ENCODE results near the gene AK3. TPM values are rescaled to one million over a fixed set of nuclear protein-coding genes. Genes with fewer than 3 reads are reported as not detected.

AK3 gene
- total and polyA plus RNA-seq, 10 of the 15 experiments (the other 5 are each of a cell fraction or from before 2014, with no cell fraction given) = 14.2 to 86.6 (median 43.9) TPM

GRCh38 chr9:4679268-4680172 is 61.5 kb downstream of the AK3 start, which contains the start of gene CDC37L1 (continued):
- TF ChIP-seq RELB (IDR thresholded peaks at IDR 0.05; ENCODE audit: low read depth) = peak; percentile 29; the same call in 1 of the 2 replicates
- peak; percentile 62 for TF ChIP-seq CBX5 (IDR thresholded peaks at IDR 0.05; ENCODE audit: low read depth)
- peak; percentile 96 for TF ChIP-seq CREM (IDR thresholded peaks at IDR 0.05; ENCODE audit: low read depth)
- peak; percentile 98 for TF ChIP-seq POLR2AphosphoS5 (IDR thresholded peaks at IDR 0.05; ENCODE audit: low read length)
- TF ChIP-seq HDAC2 (IDR thresholded peaks at IDR 0.05) = no peak
- 0 out of 2 replicates have a peak, but pooled peaks have one; percentile 50 for TF ChIP-seq ZNF207 (IDR thresholded peaks at IDR 0.05; ENCODE audit: borderline replicate concordance)
- TF ChIP-seq RUNX3 (IDR thresholded peaks at IDR 0.05; ENCODE audit: low read length) = peak; percentile 91
- TF ChIP-seq PAX5 (IDR thresholded peaks at IDR 0.05; ENCODE audit: borderline replicate concordance, low read depth, low read length) = peak; percentile 59; the same call in 1 of the 2 replicates
- 0 out of 2 replicates have a peak, but pooled peaks have one; percentile 58 for TF ChIP-seq DPF2 (IDR thresholded peaks at IDR 0.05)
- peak; percentile 91 for TF ChIP-seq TAF1 (IDR thresholded peaks at IDR 0.05; ENCODE audit: borderline replicate concordance, low read depth, low read length)
- TF ChIP-seq RELA (IDR thresholded peaks at IDR 0.05; ENCODE audit: borderline replicate concordance, partially characterized antibody) = no peak
- TF ChIP-seq YY1 (IDR thresholded peaks at IDR 0.05; ENCODE audit: low read depth, low read length) = peak; percentile 91
- peak; percentile 77 for TF ChIP-seq ZBED1 (IDR thresholded peaks at IDR 0.05; ENCODE audit: borderline replicate concordance)
- TF ChIP-seq, protein P1, sequence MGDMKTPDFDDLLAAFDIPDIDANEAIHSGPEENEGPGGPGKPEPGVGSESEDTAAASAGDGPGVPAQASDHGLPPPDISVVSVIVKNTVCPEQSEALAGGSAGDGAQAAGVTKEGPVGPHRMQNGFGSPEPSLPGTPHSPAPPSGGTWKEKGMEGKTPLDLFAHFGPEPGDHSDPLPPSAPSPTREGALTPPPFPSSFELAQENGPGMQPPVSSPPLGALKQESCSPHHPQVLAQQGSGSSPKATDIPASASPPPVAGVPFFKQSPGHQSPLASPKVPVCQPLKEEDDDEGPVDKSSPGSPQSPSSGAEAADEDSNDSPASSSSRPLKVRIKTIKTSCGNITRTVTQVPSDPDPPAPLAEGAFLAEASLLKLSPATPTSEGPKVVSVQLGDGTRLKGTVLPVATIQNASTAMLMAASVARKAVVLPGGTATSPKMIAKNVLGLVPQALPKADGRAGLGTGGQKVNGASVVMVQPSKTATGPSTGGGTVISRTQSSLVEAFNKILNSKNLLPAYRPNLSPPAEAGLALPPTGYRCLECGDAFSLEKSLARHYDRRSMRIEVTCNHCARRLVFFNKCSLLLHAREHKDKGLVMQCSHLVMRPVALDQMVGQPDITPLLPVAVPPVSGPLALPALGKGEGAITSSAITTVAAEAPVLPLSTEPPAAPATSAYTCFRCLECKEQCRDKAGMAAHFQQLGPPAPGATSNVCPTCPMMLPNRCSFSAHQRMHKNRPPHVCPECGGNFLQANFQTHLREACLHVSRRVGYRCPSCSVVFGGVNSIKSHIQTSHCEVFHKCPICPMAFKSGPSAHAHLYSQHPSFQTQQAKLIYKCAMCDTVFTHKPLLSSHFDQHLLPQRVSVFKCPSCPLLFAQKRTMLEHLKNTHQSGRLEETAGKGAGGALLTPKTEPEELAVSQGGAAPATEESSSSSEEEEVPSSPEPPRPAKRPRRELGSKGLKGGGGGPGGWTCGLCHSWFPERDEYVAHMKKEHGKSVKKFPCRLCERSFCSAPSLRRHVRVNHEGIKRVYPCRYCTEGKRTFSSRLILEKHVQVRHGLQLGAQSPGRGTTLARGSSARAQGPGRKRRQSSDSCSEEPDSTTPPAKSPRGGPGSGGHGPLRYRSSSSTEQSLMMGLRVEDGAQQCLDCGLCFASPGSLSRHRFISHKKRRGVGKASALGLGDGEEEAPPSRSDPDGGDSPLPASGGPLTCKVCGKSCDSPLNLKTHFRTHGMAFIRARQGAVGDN (IDR thresholded peaks at IDR 0.05) = peak; percentile 87
- TF ChIP-seq PML (IDR thresholded peaks at IDR 0.05; ENCODE audit: low read length) = peak; percentile 98
- peak in 1 of 2 experiments; percentile 43; a peak in 1 of 3 replicates for TF ChIP-seq EGR1 (IDR thresholded peaks at IDR 0.05; ENCODE audit: borderline replicate concordance in 1 of 2, low read depth in 2 of 2, low read length in 2 of 2)
- TF ChIP-seq RB1 (IDR thresholded peaks at IDR 0.05; ENCODE audit: borderline replicate concordance) = peak; percentile 23; the same call in 1 of the 2 replicates
- no peak for TF ChIP-seq NFIC (IDR thresholded peaks at IDR 0.05; ENCODE audit: low read depth, low read length)
- TF ChIP-seq ZNF217 (IDR thresholded peaks at IDR 0.05) = no peak
- TF ChIP-seq IKZF2 (IDR thresholded peaks at IDR 0.05) = peak; percentile 9 to 34; a peak in 3 of 4 replicates
- peak; percentile 15; the same call in 1 of the 2 replicates for TF ChIP-seq ATF7 (IDR thresholded peaks at IDR 0.05; ENCODE audit: low read depth)
- peak; percentile 93 for TF ChIP-seq SMAD5 (IDR thresholded peaks at IDR 0.05; ENCODE audit: low read depth)
- peak; percentile 97 for TF ChIP-seq POLR2A (IDR thresholded peaks at IDR 0.05; ENCODE audit: low read depth, low read length)
- TF ChIP-seq SMARCA5 (IDR thresholded peaks at IDR 0.05) = 0 out of 2 replicates have a peak, but pooled peaks have one; percentile 22
- peak; percentile 48; the same call in 1 of the 2 replicates for TF ChIP-seq RFX5 (IDR thresholded peaks at IDR 0.05; ENCODE audit: low read depth, low read length)
- no peak for TF ChIP-seq RAD51 (IDR thresholded peaks at IDR 0.05)
- TF ChIP-seq SUPT20H (IDR thresholded peaks at IDR 0.05; ENCODE audit: borderline replicate concordance, control insufficient read depth, low read depth, low read length) = no peak
- no peak for TF ChIP-seq CEBPB (IDR thresholded peaks at IDR 0.05; ENCODE audit: borderline replicate concordance in 1 of 2, low read depth in 2 of 2, low read length in 2 of 2)
